SIG-M5 treated with dmso at 0.1 percent for 504 hours (cell line): ENCODE data around the gene ACSF3.
"Not testable (repeated sequence)": the region's sequence is repeated elsewhere in the genome, so short reads cannot be mapped to it uniquely, and the experiment has no call there.

ENCODE experiments used
- DNase-seq: peaks from one replicate; lab custom pipeline; 2025; ENCODE audit not compliant: unreplicated experiment; lab: John Stamatoyannopoulos, UW

Gene ACSF3

DNA sequence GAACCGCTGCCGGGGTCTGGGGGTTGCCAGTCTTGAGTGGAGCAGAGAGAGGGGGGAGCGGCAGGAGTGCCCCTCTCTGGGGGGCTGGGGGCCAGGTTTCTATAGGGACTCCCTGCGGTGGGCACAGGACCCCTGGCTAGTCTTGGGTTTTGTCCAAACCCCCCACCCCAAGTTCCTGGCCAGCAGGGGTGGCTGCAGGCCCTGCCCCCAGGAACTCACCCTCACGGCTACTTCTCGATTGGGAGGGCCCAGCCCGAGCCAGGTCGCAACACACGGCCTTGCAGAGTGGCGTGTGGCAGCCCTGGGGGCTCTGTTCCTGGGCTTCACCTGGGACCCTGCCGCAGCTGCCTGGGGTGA, 78.5 kb downstream of the ACSF3 start:
- no peak for DNase-seq

- DNase-seq = no peak
Measured at GRCh38 chr16:89172528-89173173, 79.0 kb downstream of the ACSF3 start.

DNA sequence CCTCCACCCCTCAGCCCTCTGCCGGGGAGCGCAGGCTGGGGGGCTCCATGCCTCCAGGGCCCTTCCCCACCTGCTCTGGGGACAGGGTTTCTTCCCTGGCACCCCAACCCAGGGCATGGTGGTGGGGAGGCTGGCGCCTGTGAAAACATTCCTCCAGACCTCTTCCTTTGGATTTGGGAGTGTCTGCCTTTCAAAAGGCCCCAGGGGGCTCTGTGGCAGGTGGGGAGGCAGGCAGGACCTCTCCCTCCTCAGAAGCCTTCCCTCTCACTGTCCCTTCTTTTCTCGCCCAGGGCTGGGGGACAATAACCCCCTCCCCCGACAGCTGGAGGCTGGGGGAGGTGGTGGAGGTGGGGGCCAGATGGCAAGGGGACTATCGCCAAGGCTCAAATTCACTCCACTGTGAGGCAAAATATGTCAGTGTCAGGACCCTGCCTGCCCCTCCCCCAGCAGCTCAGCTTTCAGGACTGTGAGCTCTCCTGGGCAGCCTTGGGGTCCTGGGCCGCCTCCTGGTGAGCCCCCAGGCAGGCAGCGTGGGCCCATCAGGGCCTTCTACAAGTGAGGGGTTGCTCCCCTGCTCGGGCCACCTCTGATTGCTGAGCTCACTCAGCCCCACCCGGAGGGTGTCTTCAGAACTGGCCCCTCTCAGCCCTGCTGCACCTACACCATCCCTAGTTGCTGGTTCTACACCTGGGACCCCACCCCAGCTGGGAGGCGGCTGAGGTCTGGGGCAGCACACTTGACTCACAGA, 79.7 kb downstream of the ACSF3 start:
- DNase-seq = no peak

DNA sequence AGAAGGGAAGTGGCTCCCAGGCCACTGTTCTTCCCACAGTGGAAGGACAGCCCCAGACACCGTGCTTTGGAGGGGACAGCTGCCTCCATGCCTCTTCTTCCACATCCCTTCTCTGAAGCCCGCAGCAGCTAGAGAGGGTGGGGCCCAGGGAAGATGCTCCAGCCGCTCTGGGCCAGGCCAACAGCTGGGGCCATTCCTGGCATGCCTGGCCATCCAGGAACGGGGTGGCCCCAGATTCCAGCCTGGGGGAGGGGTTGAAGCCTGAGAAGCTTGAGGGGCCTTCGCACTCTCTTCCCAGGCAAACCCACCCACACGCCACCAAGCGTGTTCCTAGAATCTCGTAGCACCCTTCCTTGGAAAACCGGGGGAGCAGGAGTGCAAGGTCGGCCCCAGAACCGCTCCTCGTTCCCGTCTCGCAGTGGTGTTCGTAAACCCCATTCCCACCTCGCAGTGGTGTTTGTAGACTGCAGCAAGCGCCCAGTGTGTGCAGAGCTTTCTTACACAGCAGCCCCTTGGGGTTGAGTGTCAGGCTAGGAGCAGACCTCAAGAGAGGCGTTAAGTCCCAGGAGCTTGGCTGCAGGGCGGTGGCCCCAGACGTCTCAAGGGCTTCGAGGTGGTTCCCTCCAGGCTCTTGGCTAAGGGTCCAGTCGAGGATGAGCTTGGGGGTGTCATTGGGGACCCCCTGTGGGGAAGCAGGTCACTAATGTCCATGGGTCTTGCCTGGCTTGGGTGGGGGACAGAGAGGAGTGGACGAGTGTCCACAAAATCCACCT, 80.6 kb downstream of the ACSF3 start:
- DNase-seq = no peak

- DNase-seq = no peak
Measured at GRCh38 chr16:89174877-89175276, 81.2 kb downstream of the ACSF3 start.

GRCh38 chr16:89175280-89176146, 81.9 kb downstream of the ACSF3 start:
- no peak for DNase-seq

DNA sequence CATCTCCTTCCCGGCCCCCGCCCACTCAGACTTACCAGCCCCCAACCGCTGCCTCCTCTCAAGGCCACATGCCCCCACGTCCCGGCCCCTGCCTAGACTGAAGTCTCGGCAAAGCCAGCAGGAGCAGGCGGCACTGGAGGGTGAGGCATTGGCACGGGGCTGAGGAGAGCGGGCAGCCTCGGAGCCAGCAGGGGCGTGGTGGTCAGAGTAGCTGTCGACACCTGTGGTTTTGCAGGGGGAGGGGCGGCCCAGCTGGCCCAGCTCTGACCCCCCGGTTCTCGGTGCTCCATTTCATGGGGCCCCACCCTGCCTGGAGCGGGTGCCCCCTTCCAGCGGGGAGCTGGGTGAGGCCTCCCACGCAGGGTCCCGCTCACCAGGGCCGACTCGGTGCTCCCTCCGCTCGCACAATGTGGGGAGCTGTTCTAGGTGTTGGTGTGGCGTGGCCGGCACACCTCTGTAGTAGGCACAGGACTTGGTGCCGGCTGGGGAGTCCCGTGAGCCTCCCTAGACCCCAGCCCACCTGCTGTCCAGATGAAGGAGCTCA, 82.6 kb downstream of the ACSF3 start:
- DNase-seq = no peak

DNA sequence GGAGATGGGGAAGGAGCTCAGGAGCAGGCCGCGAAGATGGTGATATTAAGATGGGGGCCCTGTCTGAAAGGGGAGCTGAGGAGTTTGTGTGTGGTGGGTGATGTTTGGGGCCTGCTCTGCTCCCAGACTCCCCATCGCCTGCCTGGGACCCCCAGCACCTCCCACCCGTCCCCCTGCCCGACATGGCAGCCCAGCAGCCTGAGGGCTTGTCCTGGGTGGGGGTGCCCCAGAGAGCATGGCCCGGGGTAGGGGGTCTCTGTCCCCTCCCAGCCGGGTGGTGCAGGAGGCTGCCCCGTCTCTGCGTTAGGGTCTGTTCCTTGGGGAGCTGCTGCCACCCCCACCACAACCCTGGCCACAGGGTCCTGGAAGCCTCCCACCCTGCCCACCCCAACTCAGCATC, 83.1 kb downstream of the ACSF3 start:
- DNase-seq = no peak

DNA sequence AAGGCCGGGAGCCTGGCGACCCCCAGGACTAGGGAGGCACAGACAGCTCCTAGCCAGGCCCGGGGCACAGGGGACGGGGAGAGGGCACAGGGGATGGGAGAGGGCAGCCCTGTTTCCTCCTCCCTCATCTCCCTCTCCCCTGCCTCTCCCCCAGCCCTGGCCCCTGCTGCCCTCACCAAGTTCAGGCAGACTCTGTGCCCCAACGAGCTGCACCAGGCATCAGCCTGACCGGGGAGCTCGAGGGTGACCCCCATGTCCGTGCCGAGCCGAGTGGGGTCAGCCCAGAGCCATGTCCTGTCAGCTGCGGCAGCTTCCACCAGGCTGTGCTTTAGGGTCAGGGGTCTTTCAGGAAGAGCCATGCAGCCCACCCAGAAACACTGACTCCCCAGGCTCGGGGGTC, 83.8 kb downstream of the ACSF3 start:
- no peak for DNase-seq

- no peak for DNase-seq
Measured at GRCh38 chr16:89178453-89179147, 84.9 kb downstream of the ACSF3 start.

GRCh38 chr16:89179148-89179484, 85.5 kb downstream of the ACSF3 start:
- no peak for DNase-seq

DNA sequence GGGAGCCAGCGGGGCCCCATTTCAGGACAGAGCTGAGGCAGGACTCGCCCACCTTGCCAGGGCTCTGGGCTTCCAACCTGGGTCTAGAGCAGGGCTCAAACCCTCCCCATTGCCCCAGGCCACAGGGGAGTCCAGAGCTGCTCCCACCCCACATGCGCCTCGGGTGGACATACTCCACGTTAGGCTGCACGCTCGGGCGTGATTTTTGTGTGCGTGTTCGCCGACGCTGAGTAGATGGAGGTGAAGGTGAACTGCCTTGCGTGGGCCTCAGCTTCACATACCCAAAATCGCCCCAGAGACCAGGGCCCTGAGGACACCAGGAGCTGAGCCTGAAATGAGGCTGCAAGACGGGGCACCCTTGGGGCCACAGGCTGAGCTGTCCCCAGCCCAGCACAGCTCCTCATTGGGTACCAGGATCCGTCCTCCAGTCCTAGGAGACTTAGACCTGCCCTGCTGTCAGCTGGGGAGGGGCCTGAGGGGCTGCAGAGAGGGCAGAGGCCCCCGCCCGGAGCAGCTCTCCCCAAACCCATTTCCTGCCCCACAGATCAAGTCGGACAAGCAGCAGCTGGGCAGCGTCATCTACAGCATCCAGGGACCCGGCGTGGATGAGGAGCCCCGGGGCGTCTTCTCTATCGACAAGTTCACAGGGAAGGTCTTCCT, 86.1 kb downstream of the ACSF3 start:
- DNase-seq = no peak

DNA sequence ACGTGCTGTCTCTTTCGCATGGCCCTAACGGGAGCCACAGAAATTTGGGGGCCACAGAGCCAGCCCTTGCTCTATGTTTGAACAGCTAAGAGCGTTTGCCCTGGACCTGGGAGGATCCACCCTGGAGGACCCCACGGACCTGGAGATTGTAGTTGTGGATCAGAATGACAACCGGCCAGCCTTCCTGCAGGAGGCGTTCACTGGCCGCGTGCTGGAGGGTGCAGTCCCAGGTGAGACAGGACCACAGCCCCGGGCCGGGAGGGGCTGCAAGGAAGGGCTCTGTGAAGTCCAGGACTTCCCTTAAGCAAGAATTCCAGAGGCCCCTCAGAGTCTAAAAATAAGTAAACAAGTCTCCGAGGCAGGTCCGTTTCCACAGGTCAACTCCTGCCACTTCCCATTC, 89.8 kb downstream of the ACSF3 start:
- DNase-seq = no peak

- DNase-seq = no peak
Measured at GRCh38 chr16:89183975-89184676, 90.5 kb downstream of the ACSF3 start.

GRCh38 chr16:89184677-89184932, 91.0 kb downstream of the ACSF3 start:
- DNase-seq = no peak

DNA sequence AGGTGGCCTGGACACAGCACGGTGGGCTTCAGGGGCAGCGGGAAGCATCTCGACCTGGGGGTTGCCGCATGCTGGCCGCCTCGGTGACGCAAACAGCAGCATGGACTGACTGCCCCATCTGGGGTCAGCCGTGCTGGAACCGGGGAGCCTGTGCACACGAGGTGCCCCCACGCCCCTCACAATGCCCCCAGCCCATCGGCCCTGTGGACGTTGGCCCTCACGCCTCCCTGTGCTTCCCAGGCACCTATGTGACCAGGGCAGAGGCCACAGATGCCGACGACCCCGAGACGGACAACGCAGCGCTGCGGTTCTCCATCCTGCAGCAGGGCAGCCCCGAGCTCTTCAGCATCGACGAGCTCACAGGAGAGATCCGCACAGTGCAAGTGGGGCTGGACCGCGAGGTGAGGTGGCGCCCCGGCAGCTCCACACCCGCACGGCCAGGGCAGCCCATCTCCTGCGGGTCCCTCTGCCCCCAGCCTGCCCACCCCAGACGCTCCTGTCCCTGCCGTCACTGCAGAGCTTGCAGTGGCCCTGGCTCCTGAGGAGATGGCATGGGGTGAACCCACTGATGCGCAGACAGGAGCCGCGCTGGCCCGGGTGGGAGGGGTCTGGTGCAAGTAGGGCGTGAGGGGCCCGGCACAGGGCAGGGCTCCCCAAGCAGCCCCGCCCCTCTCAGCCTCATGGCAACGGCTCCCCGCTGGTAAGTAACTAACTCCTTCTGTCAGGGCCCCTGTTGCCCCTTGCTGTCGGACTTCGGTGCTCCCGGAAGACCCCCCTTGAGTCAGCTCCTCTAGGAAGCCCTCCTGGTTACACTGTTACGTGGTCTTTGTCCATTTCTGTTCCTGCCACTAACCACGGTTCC, 91.5 kb downstream of the ACSF3 start:
- no peak for DNase-seq

- DNase-seq = not testable (repeated sequence)
Measured at GRCh38 chr16:89185887-89186592, 92.4 kb downstream of the ACSF3 start.

DNA sequence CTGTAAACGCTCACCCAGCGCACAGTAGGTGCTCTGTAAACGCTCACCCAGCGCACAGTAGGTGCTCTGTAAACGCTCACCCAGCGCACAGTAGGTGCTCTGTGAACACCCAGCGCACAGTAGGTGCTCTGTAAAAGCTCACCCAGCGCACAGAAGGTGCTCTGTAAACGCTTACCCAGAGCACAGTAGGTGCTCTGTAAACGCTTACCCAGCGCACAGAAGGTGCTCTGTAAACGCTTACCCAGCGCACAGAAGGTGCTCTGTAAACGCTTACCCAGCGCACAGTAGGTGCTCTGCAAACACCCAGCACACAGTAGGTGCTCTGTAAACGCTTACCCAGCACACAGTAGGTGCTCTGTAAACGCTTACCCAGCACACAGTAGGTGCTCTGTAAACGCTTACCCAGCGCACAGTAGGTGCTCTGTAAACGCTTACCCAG, 93.0 kb downstream of the ACSF3 start:
- not testable (repeated sequence) for DNase-seq
